Endothelial cell of umbilical vein (primary cell): ENCODE measurements around the gene ST6GALNAC3.

ENCODE experiments used
- POLR2A ChIP-seq: IDR thresholded peaks from 2 replicates; pipeline ENCODE4 v1.6.1; 2012; ENCODE audit warnings: low read depth, mild to moderate bottlenecking, control low read depth, low read length
- TF ChIP-seq, protein P1 (sequence below), 2 donors: IDR thresholded peaks; 1 replicate in 1 of 2; 2 replicates in 1 of 2; pipeline ENCODE4 v1.5.1; 2011; ENCODE audit warnings: low read length in 2 of 2, mild to moderate bottlenecking in 2 of 2, moderate library complexity in 2 of 2, control low read depth in 1 of 2, inconsistent platforms in 1 of 2, low read depth in 1 of 2; ENCODE audit not compliant: insufficient read depth in 1 of 2; ENCODE audit errors: extremely low read depth in 1 of 2

DNA sequence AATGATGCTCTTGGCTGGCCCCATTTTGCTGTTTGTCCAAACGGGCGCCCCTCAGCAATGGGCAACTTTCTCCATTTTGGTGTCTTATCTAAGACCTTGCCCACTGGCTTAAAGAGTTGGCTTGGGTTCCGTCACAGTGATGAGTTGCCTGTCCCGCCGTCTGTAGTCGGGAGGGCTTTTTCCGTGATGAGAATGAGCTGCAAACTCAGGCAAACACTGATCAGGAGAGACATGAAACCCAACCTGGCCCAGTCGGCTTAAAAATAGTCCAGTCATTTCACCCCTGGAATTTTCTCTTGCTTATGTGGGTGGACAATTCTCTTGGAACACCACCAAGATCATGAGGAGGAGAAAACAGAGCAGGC, 79.3 kb downstream of the ST6GALNAC3 start:
- TF ChIP-seq, protein P1, sequence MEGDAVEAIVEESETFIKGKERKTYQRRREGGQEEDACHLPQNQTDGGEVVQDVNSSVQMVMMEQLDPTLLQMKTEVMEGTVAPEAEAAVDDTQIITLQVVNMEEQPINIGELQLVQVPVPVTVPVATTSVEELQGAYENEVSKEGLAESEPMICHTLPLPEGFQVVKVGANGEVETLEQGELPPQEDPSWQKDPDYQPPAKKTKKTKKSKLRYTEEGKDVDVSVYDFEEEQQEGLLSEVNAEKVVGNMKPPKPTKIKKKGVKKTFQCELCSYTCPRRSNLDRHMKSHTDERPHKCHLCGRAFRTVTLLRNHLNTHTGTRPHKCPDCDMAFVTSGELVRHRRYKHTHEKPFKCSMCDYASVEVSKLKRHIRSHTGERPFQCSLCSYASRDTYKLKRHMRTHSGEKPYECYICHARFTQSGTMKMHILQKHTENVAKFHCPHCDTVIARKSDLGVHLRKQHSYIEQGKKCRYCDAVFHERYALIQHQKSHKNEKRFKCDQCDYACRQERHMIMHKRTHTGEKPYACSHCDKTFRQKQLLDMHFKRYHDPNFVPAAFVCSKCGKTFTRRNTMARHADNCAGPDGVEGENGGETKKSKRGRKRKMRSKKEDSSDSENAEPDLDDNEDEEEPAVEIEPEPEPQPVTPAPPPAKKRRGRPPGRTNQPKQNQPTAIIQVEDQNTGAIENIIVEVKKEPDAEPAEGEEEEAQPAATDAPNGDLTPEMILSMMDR (IDR thresholded peaks at IDR 0.05; ENCODE audit: extremely low read depth in 1 of 2, insufficient read depth in 1 of 2, low read depth in 1 of 2, low read length in 2 of 2) = no peak
- no peak for TF ChIP-seq POLR2A
